Loucy (cell line): Measurements from ENCODE around the gene BTD.

Experiments
- H2AFZ ChIP-seq: fragments of 200-600 bp; sonication (generic); 2 replicates; pipeline ENCODE4 v1.6.0; 2016; ENCODE audit warnings: antibody characterized with exemption, mild to moderate bottlenecking, low read length, moderate library complexity
- H3F3A ChIP-seq: fragments of 200-600 bp; 2 replicates; pipeline ENCODE4 v1.6.0; 2016; ENCODE audit warnings: antibody characterized with exemption, low read depth, mild to moderate bottlenecking
- H3K27me3 ChIP-seq: fragments of 200-600 bp; sonication (generic); 2 replicates; pipeline ENCODE4 v1.6.1; 2014; ENCODE audit warnings: low read length, mild to moderate bottlenecking; ENCODE audit not compliant: insufficient read depth, poor library complexity, severe bottlenecking
- H3K36me3 ChIP-seq: fragments of 200-600 bp; sonication (generic); 2 replicates; pipeline ENCODE4 v1.6.1; 2016; ENCODE audit warnings: low read length; ENCODE audit not compliant: insufficient read depth
- H3K4me1 ChIP-seq: fragments of 200-600 bp; sonication (generic); 2 replicates; pipeline ENCODE4 v1.5.1; 2014; ENCODE audit warnings: low read length, mild to moderate bottlenecking; ENCODE audit not compliant: insufficient read depth, poor library complexity, severe bottlenecking
- H3K4me2 ChIP-seq: fragments of 200-600 bp; sonication (generic); 2 replicates; pipeline ENCODE4 v1.6.0; 2014; ENCODE audit warnings: antibody characterized with exemption, low read length, low read depth, mild to moderate bottlenecking; ENCODE audit not compliant: poor library complexity, severe bottlenecking
- H3K4me3 ChIP-seq: fragments of 200-600 bp; sonication (generic); 2 replicates; pipeline ENCODE4 v1.5.1; 2014; ENCODE audit warnings: low read length, mild to moderate bottlenecking, mixed read lengths; ENCODE audit not compliant: poor library complexity, severe bottlenecking
- H3K79me2 ChIP-seq: fragments of 200-600 bp; sonication (generic); 2 replicates; pipeline ENCODE4 v1.6.1; 2014; ENCODE audit warnings: low read length; ENCODE audit not compliant: insufficient read depth
- H3K9ac ChIP-seq: fragments of 200-600 bp; sonication (generic); 2 replicates; pipeline ENCODE4 v1.6.0; 2014; ENCODE audit warnings: mild to moderate bottlenecking, low read depth, low read length, moderate library complexity; ENCODE audit not compliant: poor library complexity, severe bottlenecking
- H3K9me2 ChIP-seq: fragments of 200-600 bp; sonication (generic); replicated peaks from 2 replicates; pipeline ENCODE4 v1.6.1; 2016; ENCODE audit warnings: low read depth, low read length, mixed read lengths
- H3K9me3 ChIP-seq: fragments of 200-600 bp; sonication (generic); 2 replicates; pipeline ENCODE4 v1.6.1; 2014; ENCODE audit warnings: mild to moderate bottlenecking, antibody characterized with exemption, low read length, low read depth; ENCODE audit not compliant: insufficient read depth
- H4K20me1 ChIP-seq: fragments of 200-600 bp; sonication (generic); 2 replicates; pipeline ENCODE4 v1.6.0; 2014; ENCODE audit warnings: antibody characterized with exemption, low read length, mild to moderate bottlenecking; ENCODE audit not compliant: insufficient read depth, poor library complexity, severe bottlenecking
- CTCF ChIP-seq: fragments of 200-600 bp; sonication (generic); conservative IDR thresholded peaks from 2 replicates; pipeline ENCODE4 v1.5.1; 2014; ENCODE audit warnings: mild to moderate bottlenecking, antibody characterized with exemption, low read length
- EZH2phosphoT487 ChIP-seq: fragments of 200-600 bp; IDR thresholded peaks from 2 replicates; pipeline ENCODE4 v1.6.1; 2018; ENCODE audit warnings: antibody characterized with exemption, mild to moderate bottlenecking, moderate library complexity, borderline replicate concordance

Gene BTD

GRCh38 chr3:15666277-15666676 lies 64.7 kb downstream of the BTD start:
- no peak overlapping the region for H3K9ac ChIP-seq
- peaks cover 11% of the 10 kb centered on the region for H3K4me1 ChIP-seq
- no peaks in the 10 kb centered on the region for H3K9me3 ChIP-seq
- no peaks in the 10 kb centered on the region for H3K9me2 ChIP-seq
- no peaks in the 10 kb centered on the region for H3K79me2 ChIP-seq
- H4K20me1 ChIP-seq, result no peaks in the 10 kb centered on the region
- H3K4me3 ChIP-seq, result no peak overlapping the region
- TF ChIP-seq EZH2phosphoT487, result no peak
- no peak for TF ChIP-seq CTCF
- H3K27me3 ChIP-seq, result no peaks in the 10 kb centered on the region
- no peak overlapping the region for H3K4me2 ChIP-seq
- peaks cover 42% of the 10 kb centered on the region for H3K36me3 ChIP-seq
- no peaks in the 10 kb centered on the region for H3F3A ChIP-seq
- H2AFZ ChIP-seq, result no peak overlapping the region

- Histone ChIP-seq H3K9me3 (no peaks in the 10 kb centered on the region), H3F3A (no peaks in the 10 kb centered on the region), H3K27me3 (no peaks in the 10 kb centered on the region)
These were observed 65.9 kb downstream of the BTD start for GRCh38 chr3:15667484-15667883.

GRCh38 chr3:15673536-15673935 lies 72.0 kb downstream of the BTD start:
- no peak overlapping the region for H2AFZ ChIP-seq
- no peak overlapping the region for H3K4me2 ChIP-seq
- no peak overlapping the region for H3K9ac ChIP-seq
- H3K36me3 ChIP-seq, result peaks cover 94% of the 10 kb centered on the region
- H3K9me2 ChIP-seq, result no peaks in the 10 kb centered on the region
- no peak for TF ChIP-seq EZH2phosphoT487
- no peak for TF ChIP-seq CTCF
- H3K4me1 ChIP-seq, result no peaks in the 10 kb centered on the region
- H3K4me3 ChIP-seq, result no peak overlapping the region
- no peaks in the 10 kb centered on the region for H3K27me3 ChIP-seq
- H3K79me2 ChIP-seq, result no peaks in the 10 kb centered on the region
- no peaks in the 10 kb centered on the region for H4K20me1 ChIP-seq
- H3K9me3 ChIP-seq, result no peaks in the 10 kb centered on the region
- no peaks in the 10 kb centered on the region for H3F3A ChIP-seq

More at GRCh38 chr3:15667484-15667883, 65.9 kb downstream of the BTD start:
- no peaks in the 10 kb centered on the region for H3K79me2 ChIP-seq
- H3K9ac ChIP-seq, result no peak overlapping the region
- H3K9me2 ChIP-seq, result no peaks in the 10 kb centered on the region
- peaks cover 11% of the 10 kb centered on the region for H3K4me1 ChIP-seq
- no peaks in the 10 kb centered on the region for H4K20me1 ChIP-seq
- no peak overlapping the region for H2AFZ ChIP-seq
- H3K4me2 ChIP-seq, result no peak overlapping the region
- TF ChIP-seq CTCF (no peak), EZH2phosphoT487 (no peak)
- peaks cover 52% of the 10 kb centered on the region for H3K36me3 ChIP-seq
- H3K4me3 ChIP-seq, result no peak overlapping the region
